UCSD-AML1 (cell line): ENCODE results near the gene OTUD5.

Experiments
- DNase-seq: peaks from one replicate; lab custom pipeline; 2025; ENCODE audit not compliant: unreplicated experiment; lab: John Stamatoyannopoulos, UW

Gene OTUD5

GRCh38 chrX:48911412-48912182, 45.8 kb downstream of the OTUD5 start, which contains the start of gene SLC35A2:
Gene SLC35A2, minus strand, starts transcription at chrX:48911646. Its CDS starts 10 bp downstream, at chrX:48911636.
- peak; percentile 79 for DNase-seq

GRCh38 chrX:48910926-48911411, 46.4 kb downstream of the OTUD5 start:
- no peak for DNase-seq

GRCh38 chrX:48909703-48910294, 47.6 kb downstream of the OTUD5 start:
- DNase-seq, result no peak

- DNase-seq, result no peak
These were observed 48.8 kb downstream of the OTUD5 start for GRCh38 chrX:48908600-48908999.

- DNase-seq, result no peak
These were observed 52.2 kb downstream of the OTUD5 start for GRCh38 chrX:48905090-48905790.

- DNase-seq, result no peak
These were observed 52.8 kb downstream of the OTUD5 start for GRCh38 chrX:48904626-48905025.

GRCh38 chrX:48904180-48904579, 53.2 kb downstream of the OTUD5 start:
- DNase-seq, result no peak

GRCh38 chrX:48903290-48903689, 54.1 kb downstream of the OTUD5 start:
- no peak for DNase-seq

GRCh38 chrX:48902776-48903175, 54.6 kb downstream of the OTUD5 start:
- no peak for DNase-seq

GRCh38 chrX:48902135-48902534, 55.3 kb downstream of the OTUD5 start:
- DNase-seq, result no peak

GRCh38 chrX:48901069-48901468, 56.3 kb downstream of the OTUD5 start:
- DNase-seq, result no peak

- DNase-seq, result no peak
These were observed 58.4 kb downstream of the OTUD5 start for GRCh38 chrX:48899078-48899410.

- DNase-seq, result peak; percentile 88
These were observed 59.6 kb downstream of the OTUD5 start, which contains the start of the genes PQBP1 and TIMM17B for GRCh38 chrX:48897625-48898306. Gene PQBP1, plus strand, starts transcription at chrX:48897930. Its CDS starts 580 bp downstream, at chrX:48898510. Gene TIMM17B, minus strand, starts transcription at chrX:48897768. Its CDS starts 19 bp downstream, at chrX:48897749.

GRCh38 chrX:48897157-48897624, 60.2 kb downstream of the OTUD5 start:
- DNase-seq, result peak; percentile 75

- DNase-seq, result no peak
These were observed 60.8 kb downstream of the OTUD5 start for GRCh38 chrX:48896611-48897011.

GRCh38 chrX:48894891-48895290, 62.5 kb downstream of the OTUD5 start:
- DNase-seq, result no peak

GRCh38 chrX:48893556-48894348, 63.7 kb downstream of the OTUD5 start:
- DNase-seq, result no peak

- no peak for DNase-seq
These were observed 64.5 kb downstream of the OTUD5 start for GRCh38 chrX:48892896-48893295.

GRCh38 chrX:48891402-48892288, 65.8 kb downstream of the OTUD5 start:
- DNase-seq, result peak; percentile 87
